Gastrocnemius medialis (tissue), 4 donors: Measurements from ENCODE around the gene DGKH. TPM values are rescaled to one million over a fixed set of nuclear protein-coding genes. Genes with fewer than 3 reads are reported as not detected.

Source experiments
- ATAC-seq, 2 donors: fragments of 150-250 bp; one replicate each; pipeline ENCODE4 v1.9.1; 2016
- DNase-seq, 2 donors: peaks; one replicate each; pipeline ENCODE4 v3.0.0-alpha.2; 2019
- H3K27ac ChIP-seq, 4 donors: fragments of 200-600 bp; sonication (generic); 1 replicate in 1 of 4; 2 replicates in 3 of 4; pipeline ENCODE4 v1.5.1; 2016 to 2018; ENCODE audit warnings: mild to moderate bottlenecking in 2 of 4, moderate library complexity in 1 of 4
- H3K27me3 ChIP-seq, 3 donors: fragments of 200-600 bp; sonication (generic) in 2 of 3; 1 replicate in 1 of 3; 2 replicates in 2 of 3; pipeline versions ENCODE4 v1.5.1 to v1.6.0; 2016 to 2019; ENCODE audit warnings: mild to moderate bottlenecking in 1 of 3, moderate library complexity in 1 of 3
- H3K36me3 ChIP-seq, 2 donors: fragments of 200-600 bp; sonication (generic) in 1 of 2; one replicate each; pipeline ENCODE4 v1.5.1; 2017 to 2018
- H3K4me1 ChIP-seq, 2 donors: fragments of 200-600 bp; sonication (generic) in 1 of 2; one replicate each; pipeline ENCODE4 v1.5.1; 2016 to 2017; ENCODE audit warnings: mild to moderate bottlenecking in 2 of 2
- H3K4me3 ChIP-seq, 4 donors: fragments of 200-600 bp; sonication (generic) in 3 of 4; 1 replicate in 1 of 4; 2 replicates in 3 of 4; pipeline ENCODE4 v1.5.1; 2016 to 2019; ENCODE audit warnings: mild to moderate bottlenecking in 2 of 4
- H3K9me3 ChIP-seq, 3 donors: fragments of 200-600 bp; sonication (generic) in 2 of 3; 1 replicate in 1 of 3; 2 replicates in 2 of 3; pipeline ENCODE4 v1.5.1; 2016 to 2019
- CTCF ChIP-seq, 5 experiments: fragments of 450-650 bp in 3 of 5; fragments of 200-600 bp in 2 of 5; sonication (generic) in 2 of 5; IDR thresholded peaks in 4 of 5; conservative IDR thresholded peaks in 1 of 5; 1 replicate in 4 of 5; 2 replicates in 1 of 5; pipeline ENCODE4 v1.5.1; 2016 to 2019; ENCODE audit warnings: antibody characterized with exemption in 5 of 5, mild to moderate bottlenecking in 3 of 5, moderate library complexity in 3 of 5
- POLR2A ChIP-seq, 2 donors: fragments of 450-650 bp; IDR thresholded peaks; one replicate each; pipeline ENCODE4 v1.6.1; 2017; ENCODE audit warnings: antibody characterized with exemption in 2 of 2, mild to moderate bottlenecking in 2 of 2, moderate library complexity in 2 of 2
- in situ Hi-C, 4 donors: fragments of 200-750 bp; cut with MboI; loops; one replicate each; pipeline versions ENCODE4 v1.15.0 to v1.8.0; 2017; ENCODE audit warnings: low sequenced_read_pairs in 4 of 4
- intact Hi-C: fragments of 100-400 bp; cut with DNase I; formaldehyde crosslinking; loops from one replicate; pipeline ENCODE4 v1.15.1; 2023; ENCODE audit warnings: low total_unique reads
- total RNA-seq, 4 donors: library from RNA; depleted of rRNA; stranded (reverse); fragments of >200 nt; gene quantifications; one replicate each; pipeline versions ENCODE4 v1.1.0 to v1.2.3, GENCODE V29; 2016

DGKH gene
- total RNA-seq, 4 donors from 2014 or later, result 2.2 to 3.7 (median 3.0) TPM

- Histone ChIP-seq H3K9me3 (no peaks in the 10 kb centered on the region), H3K27me3 (no peaks in the 10 kb centered on the region), H3K4me3 (no peak overlapping the region), H3K36me3 (no peaks in the 10 kb centered on the region), H3K4me1 (peaks cover 3 to 5% of the 10 kb centered on the region in 2 donors), H3K27ac (no peak overlapping the region)
- TF ChIP-seq POLR2A (IDR thresholded peaks at IDR 0.05), result no peak
- no peak for TF ChIP-seq CTCF (IDR thresholded peaks at IDR 0.05 in 4 of 5, conservative IDR thresholded peaks at IDR 0.05 in 1 of 5)
- in situ Hi-C loops (loop anchor here in 2 of 4 donors (25.0 kb wide), 3 partner anchors 458 to 758 kb away; no protein-coding TSS in a partner anchor), intact Hi-C loops (no loop called here)
- DNase-seq, result no peak
- no peak for ATAC-seq
Observed at GRCh38 chr13:42119875-42120274, 71.4 kb downstream of the DGKH start.

GRCh38 chr13:42123600-42123999 lies 75.2 kb downstream of the DGKH start:
- Histone ChIP-seq H3K9me3 (no peaks in the 10 kb centered on the region), H3K4me1 (no peaks in the 10 kb centered on the region), H3K27me3 (no peaks in the 10 kb centered on the region), H3K4me3 (no peak overlapping the region), H3K36me3 (no peaks in the 10 kb centered on the region), H3K27ac (no peak overlapping the region)
- TF ChIP-seq CTCF (IDR thresholded peaks at IDR 0.05 in 4 of 5, conservative IDR thresholded peaks at IDR 0.05 in 1 of 5), result no peak
- TF ChIP-seq POLR2A (IDR thresholded peaks at IDR 0.05), result no peak
- intact Hi-C loops, result no loop called here
- DNase-seq, result no peak
- no peak for ATAC-seq
- in situ Hi-C loops, result loop anchor here in 2 of 4 donors (25.0 kb wide), 3 partner anchors 461 to 761 kb away; no protein-coding TSS in a partner anchor

- DNase-seq, result no peak
- H3K36me3 ChIP-seq, result no peaks in the 10 kb centered on the region
- H3K27ac ChIP-seq, result no peak overlapping the region
- in situ Hi-C loops, result no loop called here
- intact Hi-C loops, result no loop called here
- H3K27me3 ChIP-seq, result no peaks in the 10 kb centered on the region
- no peak for TF ChIP-seq CTCF (IDR thresholded peaks at IDR 0.05 in 4 of 5, conservative IDR thresholded peaks at IDR 0.05 in 1 of 5)
- no peak for TF ChIP-seq POLR2A (IDR thresholded peaks at IDR 0.05)
- no peak overlapping the region for H3K4me3 ChIP-seq
- no peaks in the 10 kb centered on the region for H3K9me3 ChIP-seq
- no peak for ATAC-seq
- H3K4me1 ChIP-seq, result no peaks in the 10 kb centered on the region
Observed at GRCh38 chr13:42125046-42125445, 76.6 kb downstream of the DGKH start.

GRCh38 chr13:42127047-42127446 lies 78.6 kb downstream of the DGKH start:
- in situ Hi-C loops (no loop called here), intact Hi-C loops (no loop called here)
- H3K27ac ChIP-seq, result no peak overlapping the region
- H3K4me1 ChIP-seq, result no peaks in the 10 kb centered on the region
- TF ChIP-seq CTCF (IDR thresholded peaks at IDR 0.05 in 4 of 5, conservative IDR thresholded peaks at IDR 0.05 in 1 of 5) (no peak), POLR2A (IDR thresholded peaks at IDR 0.05) (no peak)
- no peak for DNase-seq
- no peak overlapping the region for H3K4me3 ChIP-seq
- no peaks in the 10 kb centered on the region for H3K36me3 ChIP-seq
- ATAC-seq, result no peak
- no peaks in the 10 kb centered on the region for H3K27me3 ChIP-seq
- no peaks in the 10 kb centered on the region for H3K9me3 ChIP-seq

GRCh38 chr13:42129033-42129432 lies 80.6 kb downstream of the DGKH start:
- H3K36me3 ChIP-seq, result no peaks in the 10 kb centered on the region
- H3K27me3 ChIP-seq, result no peaks in the 10 kb centered on the region
- no peak for TF ChIP-seq POLR2A (IDR thresholded peaks at IDR 0.05)
- TF ChIP-seq CTCF (IDR thresholded peaks at IDR 0.05 in 4 of 5, conservative IDR thresholded peaks at IDR 0.05 in 1 of 5), result no peak
- DNase-seq (no peak), ATAC-seq (no peak)
- H3K4me1 ChIP-seq, result no peaks in the 10 kb centered on the region
- H3K9me3 ChIP-seq, result no peaks in the 10 kb centered on the region
- in situ Hi-C loops, result no loop called here
- no peak overlapping the region for H3K4me3 ChIP-seq
- H3K27ac ChIP-seq, result no peak overlapping the region
- intact Hi-C loops, result no loop called here
